Activated T-cell treated with anti-CD3 and anti-CD28 coated beads, Interleukin-2, amount 50 U/mL, for 4 hours (primary cell): ENCODE results near the gene SEPHS2. TPM values are rescaled to one million over a fixed set of nuclear protein-coding genes. Genes with fewer than 3 reads are reported as not detected.
A peak's percentile ranks its signal among the peaks of the same experiment; 100 is the strongest.
"Not testable (repeated sequence)": the region's sequence is repeated elsewhere in the genome, so short reads cannot be mapped to it uniquely, and the experiment has no call there.

ENCODE experiments used
- ATAC-seq, 2 donors: fragments of 200-7000 bp; cut with Tn5 transposase; one replicate each; pipeline ENCODE4 v1.10.0; 2021
- DNase-seq: peaks from one replicate; pipeline ENCODE4 v3.0.0-alpha.2; 2020
- H3K27me3 Mint-ChIP-seq: one replicate; pipeline ENCODE4 v1.8.0; 2021; ENCODE audit warnings: low read depth, mixed read lengths
- H3K36me3 Mint-ChIP-seq: one replicate; pipeline ENCODE4 v1.8.0; 2022; ENCODE audit warnings: mixed read lengths; ENCODE audit not compliant: insufficient read depth
- H3K4me1 Mint-ChIP-seq: one replicate; pipeline ENCODE4 v1.8.0; 2021; ENCODE audit warnings: low read depth, mixed read lengths
- H3K4me3 Mint-ChIP-seq: one replicate; pipeline ENCODE4 v1.8.0; 2021; ENCODE audit warnings: mild to moderate bottlenecking, moderate library complexity, mixed read lengths
- H3K9me3 Mint-ChIP-seq: one replicate; pipeline ENCODE4 v1.8.0; 2021; ENCODE audit warnings: mixed read lengths
- total RNA-seq, 3 donors: library from RNA; stranded (reverse); gene quantifications; one replicate each; pipeline ENCODE4 v1.2.1, GENCODE V29; 2021

Gene SEPHS2
- total RNA-seq, 3 donors from 2014 or later: 64.5 to 69.1 (median 67.1) TPM

GRCh38 chr16:30406795-30407101 is 38.9 kb downstream of the SEPHS2 start:
- H3K4me1 Mint-ChIP-seq: peaks cover 20% of the 10 kb centered on the region
- H3K9me3 Mint-ChIP-seq: no peaks in the 10 kb centered on the region
- peak overlapping the region; percentile 88 for H3K4me3 Mint-ChIP-seq
- ATAC-seq (peak; percentile 15 to 19), DNase-seq (no peak)
- no peaks in the 10 kb centered on the region for H3K27me3 Mint-ChIP-seq
- H3K36me3 Mint-ChIP-seq: peaks cover 2% of the 10 kb centered on the region

GRCh38 chr16:30401768-30402425 is 43.8 kb downstream of the SEPHS2 start:
- H3K4me1 Mint-ChIP-seq: peaks cover 33% of the 10 kb centered on the region
- peaks cover 6% of the 10 kb centered on the region for H3K36me3 Mint-ChIP-seq
- no peak for ATAC-seq

GRCh38 chr16:30399435-30400186 is 46.1 kb downstream of the SEPHS2 start:
- Mint-ChIP-seq H3K36me3 (peaks cover 6% of the 10 kb centered on the region), H3K4me1 (peaks cover 42% of the 10 kb centered on the region), H3K4me3 (peak overlapping the region; percentile 84), H3K27me3 (no peaks in the 10 kb centered on the region), H3K9me3 (no peaks in the 10 kb centered on the region)
- DNase-seq (no peak), ATAC-seq (no peak)

More at GRCh38 chr16:30401768-30402425, 43.8 kb downstream of the SEPHS2 start:
- DNase-seq: no peak
- peak overlapping the region; percentile 84 for H3K4me3 Mint-ChIP-seq
- no peaks in the 10 kb centered on the region for H3K9me3 Mint-ChIP-seq
- no peaks in the 10 kb centered on the region for H3K27me3 Mint-ChIP-seq

- Mint-ChIP-seq H3K36me3 (peaks cover 6% of the 10 kb centered on the region), H3K4me3 (no peak overlapping the region), H3K27me3 (no peaks in the 10 kb centered on the region), H3K9me3 (no peaks in the 10 kb centered on the region), H3K4me1 (peaks cover 45% of the 10 kb centered on the region)
- DNase-seq: no peak
- ATAC-seq: no peak
These were observed 46.8 kb downstream of the SEPHS2 start for GRCh38 chr16:30398661-30399434.

GRCh38 chr16:30397776-30398660 is 47.7 kb downstream of the SEPHS2 start:
- ATAC-seq (no peak), DNase-seq (no peak)
- peaks cover 45% of the 10 kb centered on the region for H3K4me1 Mint-ChIP-seq
- H3K36me3 Mint-ChIP-seq: peaks cover 6% of the 10 kb centered on the region
- H3K4me3 Mint-ChIP-seq: no peak overlapping the region
- H3K27me3 Mint-ChIP-seq: no peaks in the 10 kb centered on the region
- H3K9me3 Mint-ChIP-seq: no peaks in the 10 kb centered on the region

GRCh38 chr16:30397056-30397455 is 48.6 kb downstream of the SEPHS2 start:
- peak overlapping the region; percentile 87 for H3K4me3 Mint-ChIP-seq
- ATAC-seq: no peak
- DNase-seq: no peak
- peaks cover 45% of the 10 kb centered on the region for H3K4me1 Mint-ChIP-seq
- peaks cover 6% of the 10 kb centered on the region for H3K36me3 Mint-ChIP-seq
- H3K9me3 Mint-ChIP-seq: no peaks in the 10 kb centered on the region
- H3K27me3 Mint-ChIP-seq: no peaks in the 10 kb centered on the region

- not testable (repeated sequence) for DNase-seq, H3K9me3 Mint-ChIP-seq, H3K36me3 Mint-ChIP-seq, ATAC-seq, H3K27me3 Mint-ChIP-seq
- H3K4me3 Mint-ChIP-seq: peak overlapping the region; percentile 87
- H3K4me1 Mint-ChIP-seq: peaks cover 43% of the 10 kb centered on the region
These were observed 49.0 kb downstream of the SEPHS2 start for GRCh38 chr16:30396627-30397026.

GRCh38 chr16:30395992-30396585 is 49.6 kb downstream of the SEPHS2 start:
- DNase-seq (no peak), ATAC-seq (peak in 1 of 2 donors; percentile 5)
- peak overlapping the region; percentile 87 for H3K4me3 Mint-ChIP-seq
- H3K36me3 Mint-ChIP-seq: peaks cover 6% of the 10 kb centered on the region
- no peaks in the 10 kb centered on the region for H3K9me3 Mint-ChIP-seq
- no peaks in the 10 kb centered on the region for H3K27me3 Mint-ChIP-seq
- peaks cover 41% of the 10 kb centered on the region for H3K4me1 Mint-ChIP-seq

- Mint-ChIP-seq H3K4me3 (peak within 1 kb of the TSS; percentile 89), H3K36me3 (peaks cover 6% of the 10 kb centered on the region), H3K4me1 (peaks cover 36% of the 10 kb centered on the region), H3K27me3 (no peaks in the 10 kb centered on the region), H3K9me3 (no peaks in the 10 kb centered on the region)
- peak; percentile 54 for DNase-seq
- peak; percentile 73 to 75 for ATAC-seq
These were observed 50.3 kb downstream of the SEPHS2 start, which contains the start of gene ZNF48 for GRCh38 chr16:30395155-30395991. TSS of gene ZNF48 (plus strand) at chr16:30395420. CDS start at chr16:30395795, 375 bp downstream.

- peaks cover 29% of the 10 kb centered on the region for H3K4me1 Mint-ChIP-seq
- ATAC-seq (peak; percentile 3 to 4), DNase-seq (no peak)
- peak overlapping the region; percentile 89 for H3K4me3 Mint-ChIP-seq
- no peaks in the 10 kb centered on the region for H3K9me3 Mint-ChIP-seq
- H3K27me3 Mint-ChIP-seq: no peaks in the 10 kb centered on the region
- peaks cover 6% of the 10 kb centered on the region for H3K36me3 Mint-ChIP-seq
These were observed 51.0 kb downstream of the SEPHS2 start for GRCh38 chr16:30394592-30395154.
